Left lung (tissue), 10 donors: ENCODE measurements around the gene TENM3. TPM values are rescaled to one million over a fixed set of nuclear protein-coding genes. Genes with fewer than 3 reads are reported as not detected.

Experiments used
- ATAC-seq: fragments of 200-7000 bp; cut with Tn5 transposase; one replicate; pipeline ENCODE4 v1.9.1; 2020; ENCODE audit warnings: moderate library complexity
- DNase-seq, 4 donors: peaks; one replicate each; pipeline ENCODE4 v3.0.0-alpha.2; 2013 to 2020
- H3K27ac ChIP-seq, 2 donors: fragments of 200-600 bp; sonication (generic) in 1 of 2; one replicate each; pipeline versions ENCODE4 v1.5.0 to v1.8.0; 2020 to 2021
- H3K27me3 ChIP-seq, 2 donors: fragments of 200-600 bp; sonication (generic) in 1 of 2; one replicate each; pipeline versions ENCODE4 v1.5.0 to v1.8.0; 2020 to 2021
- H3K36me3 ChIP-seq, 2 donors: fragments of 200-600 bp; sonication (generic) in 1 of 2; one replicate each; pipeline versions ENCODE4 v1.5.0 to v1.8.0; 2020 to 2021
- H3K4me1 ChIP-seq, 2 donors: fragments of 200-600 bp; one replicate each; pipeline ENCODE4 v1.8.0; 2021
- H3K4me3 ChIP-seq, 2 donors: fragments of 200-600 bp; sonication (generic) in 1 of 2; one replicate each; pipeline versions ENCODE4 v1.5.0 to v1.8.0; 2020 to 2021; ENCODE audit warnings: mild to moderate bottlenecking in 1 of 2
- H3K9me3 ChIP-seq, 2 donors: fragments of 200-600 bp; sonication (generic) in 1 of 2; one replicate each; pipeline versions ENCODE4 v1.5.0 to v1.8.0; 2020 to 2021
- CTCF ChIP-seq, 2 donors: fragments of 200-600 bp; sonication (generic) in 1 of 2; IDR thresholded peaks; one replicate each; pipeline versions ENCODE4 v1.5.0 to v1.8.0; 2021; ENCODE audit warnings: antibody characterized with exemption in 2 of 2
- intact Hi-C, 2 donors: fragments of 100-400 bp; cut with DNase I; formaldehyde crosslinking; loops; one replicate each; pipeline versions ENCODE4 v1.11.2 to v1.14.2; 2022
- polyA plus RNA-seq, 6 donors: library from polyadenylated mRNA; unstranded; fragments of 120-200 nt; gene quantifications; one replicate each; pipeline ENCODE4 v1.2.1, GENCODE V29; 2013; ENCODE audit not compliant: insufficient read length in 6 of 6
- total RNA-seq, 2 donors: library from RNA; stranded (reverse); fragmentation: NEBNext Ultra II Directional; extraction: Animal tissue kit (Norgen Biotek cat#: 25700); gene quantifications; one replicate each; pipeline ENCODE4 v1.2.1, GENCODE V29; 2021
- donor health status: DM: no; HTN: yes; CAD: no.
- donor health status: DM: no; HTN: no; CAD: no.

The TENM3 gene
- total and polyA plus RNA-seq, 8 donors, result 2.2 to 5.6 (median 3.1) TPM

GRCh38 chr4:182203872-182204411 lies 39.3 kb upstream of the TENM3 start:
- Histone ChIP-seq H3K4me3 (no peak overlapping the region), H3K9me3 (no peaks in the 10 kb centered on the region), H3K27me3 (peaks cover 0 to 23% of the 10 kb centered on the region in 2 donors), H3K27ac (no peak overlapping the region), H3K4me1 (no peaks in the 10 kb centered on the region), H3K36me3 (no peaks in the 10 kb centered on the region)
- no peak for TF ChIP-seq CTCF (IDR thresholded peaks at IDR 0.05)
- no peak for ATAC-seq
- intact Hi-C loops, result no loop called here
- DNase-seq, result peak in 1 of 4 donors; percentile 52

DNA sequence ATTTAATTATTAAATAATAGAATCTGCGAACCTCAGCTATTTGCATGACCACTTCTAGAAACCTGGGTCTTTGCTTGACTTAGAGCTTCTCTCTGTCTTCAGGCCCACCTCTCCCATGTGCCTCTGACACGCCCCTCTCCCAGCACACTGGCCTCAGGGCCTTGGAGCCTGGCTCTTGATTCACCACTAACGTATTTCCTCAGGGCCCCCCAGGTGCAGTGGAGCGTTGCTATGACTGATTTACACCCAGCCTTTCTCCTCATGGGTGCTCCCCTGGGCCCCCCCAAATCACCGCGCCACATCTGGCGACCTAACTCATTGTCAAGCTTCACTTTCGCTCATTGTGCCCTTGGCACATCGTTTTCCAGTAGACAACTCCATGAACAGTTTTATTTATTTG lies 37.9 kb upstream of the TENM3 start:
- intact Hi-C loops, result no loop called here
- TF ChIP-seq CTCF (IDR thresholded peaks at IDR 0.05), result no peak
- Histone ChIP-seq H3K36me3 (no peaks in the 10 kb centered on the region), H3K9me3 (no peaks in the 10 kb centered on the region), H3K4me3 (no peak overlapping the region), H3K4me1 (no peaks in the 10 kb centered on the region), H3K27ac (no peak overlapping the region), H3K27me3 (peaks cover 0 to 36% of the 10 kb centered on the region in 2 donors)
- ATAC-seq (no peak), DNase-seq (peak in 1 of 4 donors; percentile 55)

DNA sequence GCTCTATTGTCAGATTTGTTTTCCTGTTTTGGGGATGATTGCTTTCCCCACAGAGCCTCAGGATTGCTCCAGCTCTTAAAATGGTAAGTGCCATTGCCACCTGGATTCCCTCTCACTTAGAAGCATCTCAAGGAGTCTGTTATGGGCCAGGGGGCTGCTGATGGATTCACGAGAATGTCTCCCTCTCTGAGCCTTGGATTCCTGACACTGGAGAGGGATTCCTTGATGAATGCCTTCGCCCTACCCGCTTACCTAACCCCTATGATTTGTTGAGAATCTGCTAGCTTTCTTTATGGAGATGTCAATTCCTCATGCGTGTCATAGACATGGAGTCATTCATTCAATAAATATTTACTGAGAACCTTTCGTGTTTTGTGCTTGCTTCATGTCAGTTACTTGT lies 36.9 kb upstream of the TENM3 start:
- intact Hi-C loops, result no loop called here
- no peak overlapping the region for H3K4me3 ChIP-seq
- no peak overlapping the region for H3K27ac ChIP-seq
- H3K27me3 ChIP-seq, result peaks cover 0 to 41% of the 10 kb centered on the region in 2 donors
- H3K36me3 ChIP-seq, result no peaks in the 10 kb centered on the region
- H3K4me1 ChIP-seq, result no peaks in the 10 kb centered on the region
- H3K9me3 ChIP-seq, result no peaks in the 10 kb centered on the region
- DNase-seq (no peak), ATAC-seq (no peak)
- TF ChIP-seq CTCF (IDR thresholded peaks at IDR 0.05), result no peak

- no peak for ATAC-seq
- intact Hi-C loops, result no loop called here
Observed at GRCh38 chr4:182206916-182207315, 36.3 kb upstream of the TENM3 start.

More at GRCh38 chr4:182206916-182207315, 36.3 kb upstream of the TENM3 start:
- no peak overlapping the region for H3K27ac ChIP-seq
- H3K4me1 ChIP-seq, result no peaks in the 10 kb centered on the region
- no peaks in the 10 kb centered on the region for H3K36me3 ChIP-seq
- H3K9me3 ChIP-seq, result no peaks in the 10 kb centered on the region
- no peak for DNase-seq
- no peak overlapping the region for H3K4me3 ChIP-seq
- no peak for TF ChIP-seq CTCF (IDR thresholded peaks at IDR 0.05)
- H3K27me3 ChIP-seq, result peaks cover 0 to 42% of the 10 kb centered on the region in 2 donors
